ENCODE measurements around the gene ADAMTS17.

Gene ADAMTS17

DNA sequence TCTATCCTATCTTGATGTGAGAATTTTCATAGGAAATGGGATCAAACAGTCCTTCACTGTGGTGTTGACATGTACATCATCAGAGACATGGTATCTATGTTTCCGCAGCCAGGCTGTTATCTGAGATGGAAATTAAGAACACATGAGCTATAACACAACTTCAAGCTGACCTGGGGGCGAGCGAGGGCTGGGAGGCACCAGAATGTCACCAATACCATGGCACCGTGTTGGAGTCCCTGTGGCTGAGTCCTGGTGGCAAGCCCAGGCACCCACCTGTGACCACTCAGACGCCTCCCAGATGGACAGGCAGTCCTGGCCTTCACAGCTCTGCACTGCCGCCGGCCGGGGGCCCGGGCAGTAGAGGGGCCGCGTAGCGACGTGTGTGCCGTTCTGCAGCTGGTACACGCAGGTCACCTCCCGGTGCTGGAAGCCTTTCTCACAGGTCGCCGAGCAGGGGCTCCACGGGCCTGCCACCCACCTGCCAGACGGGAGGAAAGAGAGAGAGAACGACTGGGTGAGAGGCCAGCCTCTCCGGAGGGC lies 344.6 kb downstream of the ADAMTS17 start:
- TF ChIP-seq, protein P1, sequence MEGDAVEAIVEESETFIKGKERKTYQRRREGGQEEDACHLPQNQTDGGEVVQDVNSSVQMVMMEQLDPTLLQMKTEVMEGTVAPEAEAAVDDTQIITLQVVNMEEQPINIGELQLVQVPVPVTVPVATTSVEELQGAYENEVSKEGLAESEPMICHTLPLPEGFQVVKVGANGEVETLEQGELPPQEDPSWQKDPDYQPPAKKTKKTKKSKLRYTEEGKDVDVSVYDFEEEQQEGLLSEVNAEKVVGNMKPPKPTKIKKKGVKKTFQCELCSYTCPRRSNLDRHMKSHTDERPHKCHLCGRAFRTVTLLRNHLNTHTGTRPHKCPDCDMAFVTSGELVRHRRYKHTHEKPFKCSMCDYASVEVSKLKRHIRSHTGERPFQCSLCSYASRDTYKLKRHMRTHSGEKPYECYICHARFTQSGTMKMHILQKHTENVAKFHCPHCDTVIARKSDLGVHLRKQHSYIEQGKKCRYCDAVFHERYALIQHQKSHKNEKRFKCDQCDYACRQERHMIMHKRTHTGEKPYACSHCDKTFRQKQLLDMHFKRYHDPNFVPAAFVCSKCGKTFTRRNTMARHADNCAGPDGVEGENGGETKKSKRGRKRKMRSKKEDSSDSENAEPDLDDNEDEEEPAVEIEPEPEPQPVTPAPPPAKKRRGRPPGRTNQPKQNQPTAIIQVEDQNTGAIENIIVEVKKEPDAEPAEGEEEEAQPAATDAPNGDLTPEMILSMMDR (IDR thresholded peaks at IDR 0.05; ENCODE audit: borderline replicate concordance, control extremely low read depth, extremely low read depth, insufficient read depth, missing control alignments), result no peak
- in situ Hi-C loops (cut with MboI; ENCODE audit: low sequenced_read_pairs, unreplicated experiment), result no loop called here
- no peak for DNase-seq (ENCODE audit: low spot score)

DNA sequence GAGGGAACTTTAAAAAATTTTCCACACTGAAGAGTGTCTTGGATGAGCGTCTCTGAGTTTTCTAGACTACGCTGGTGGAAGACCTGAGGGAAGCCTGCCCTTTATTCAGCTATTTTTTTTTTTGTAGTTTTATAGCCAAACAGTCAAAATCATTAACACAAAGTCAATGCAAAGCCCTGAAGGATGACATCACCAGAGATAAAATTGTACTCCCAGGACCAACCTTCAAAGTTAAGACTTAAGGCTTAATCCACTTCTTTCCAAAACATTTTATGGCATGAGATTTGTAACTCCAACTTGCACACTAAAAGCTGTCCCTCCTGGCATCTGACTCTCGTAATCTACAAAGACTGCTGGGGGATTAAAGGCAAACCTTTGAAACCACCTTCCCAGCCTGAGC lies 345.1 kb downstream of the ADAMTS17 start:
- TF ChIP-seq, protein P1 (IDR thresholded peaks at IDR 0.05; ENCODE audit: borderline replicate concordance, control extremely low read depth, extremely low read depth, insufficient read depth, missing control alignments), result no peak
- in situ Hi-C loops (cut with MboI; ENCODE audit: low sequenced_read_pairs, unreplicated experiment), result no loop called here
- no peak for DNase-seq (ENCODE audit: low spot score)

DNA sequence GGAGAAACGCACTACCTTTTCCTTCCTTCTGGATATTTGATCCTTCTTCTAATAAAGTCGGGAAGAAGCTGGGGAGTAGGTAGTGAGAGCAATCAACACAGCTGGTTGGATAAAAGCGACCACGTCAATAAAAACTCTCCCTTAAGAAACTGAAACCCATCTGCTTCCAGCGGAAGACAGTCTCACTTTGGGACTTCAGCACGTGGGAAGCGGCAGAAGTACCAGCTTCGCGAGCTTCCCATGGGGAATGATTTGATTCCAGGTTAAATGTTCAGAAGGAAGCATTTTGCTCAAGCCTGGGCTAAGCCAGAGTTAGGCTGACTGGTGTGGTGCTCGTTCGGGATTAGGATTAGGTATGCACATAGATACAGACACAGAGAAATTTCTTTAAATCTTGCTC lies 346.2 kb downstream of the ADAMTS17 start:
- DNase-seq (ENCODE audit: low spot score), result no peak
- TF ChIP-seq, protein P1 (IDR thresholded peaks at IDR 0.05; ENCODE audit: borderline replicate concordance, control extremely low read depth, extremely low read depth, insufficient read depth, missing control alignments), result no peak
- in situ Hi-C loops (cut with MboI; ENCODE audit: low sequenced_read_pairs, unreplicated experiment), result no loop called here

DNA sequence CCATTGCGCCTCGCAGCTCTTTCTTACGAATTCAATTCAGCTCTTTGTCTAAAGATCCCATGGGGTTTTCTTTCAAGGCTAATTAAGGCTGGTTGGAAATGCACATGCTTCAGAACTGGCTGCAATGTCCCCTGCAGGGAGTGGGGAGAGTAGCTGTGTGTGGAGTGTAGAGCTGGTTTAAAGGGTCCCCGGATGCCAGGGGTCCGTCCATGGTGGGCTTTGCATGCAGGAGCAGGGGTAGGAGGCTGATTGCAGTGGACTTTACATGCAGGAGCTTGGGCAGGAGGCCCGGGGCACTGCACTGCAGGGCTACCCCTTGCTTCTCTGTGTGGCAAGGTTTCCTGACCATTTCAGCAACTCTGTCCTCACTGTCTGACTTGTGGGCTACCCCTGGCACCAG lies 346.9 kb downstream of the ADAMTS17 start:
- TF ChIP-seq, protein P1 (IDR thresholded peaks at IDR 0.05; ENCODE audit: borderline replicate concordance, control extremely low read depth, extremely low read depth, insufficient read depth, missing control alignments), result no peak
- DNase-seq (ENCODE audit: low spot score), result no peak
- in situ Hi-C loops (cut with MboI; ENCODE audit: low sequenced_read_pairs, unreplicated experiment), result no loop called here

DNA sequence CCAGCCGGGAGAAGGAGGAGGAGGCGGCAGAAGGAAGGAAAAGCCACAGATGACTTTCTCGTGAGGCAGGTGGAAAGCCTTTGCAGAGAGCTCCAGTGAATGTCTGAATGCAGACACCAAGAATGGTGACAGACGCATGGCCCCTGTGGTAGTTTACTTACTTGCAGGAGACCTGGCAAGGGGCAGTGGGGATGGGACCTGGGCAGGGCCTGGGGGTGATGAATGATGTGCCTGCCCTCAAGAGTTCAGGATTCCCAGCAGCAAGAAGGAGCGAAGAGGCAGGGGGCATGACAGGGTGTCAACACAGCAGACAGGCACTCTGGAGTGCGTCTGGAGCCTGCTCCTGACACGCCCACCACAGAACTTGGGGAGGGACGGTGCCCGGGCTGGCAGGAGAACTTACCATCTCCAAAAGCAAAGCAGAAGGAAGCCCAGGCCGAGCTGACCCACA lies 348.1 kb downstream of the ADAMTS17 start:
- TF ChIP-seq, protein P1 (IDR thresholded peaks at IDR 0.05; ENCODE audit: borderline replicate concordance, control extremely low read depth, extremely low read depth, insufficient read depth, missing control alignments), result no peak
- in situ Hi-C loops (cut with MboI; ENCODE audit: low sequenced_read_pairs, unreplicated experiment), result no loop called here
- DNase-seq (ENCODE audit: low spot score), result no peak

DNA sequence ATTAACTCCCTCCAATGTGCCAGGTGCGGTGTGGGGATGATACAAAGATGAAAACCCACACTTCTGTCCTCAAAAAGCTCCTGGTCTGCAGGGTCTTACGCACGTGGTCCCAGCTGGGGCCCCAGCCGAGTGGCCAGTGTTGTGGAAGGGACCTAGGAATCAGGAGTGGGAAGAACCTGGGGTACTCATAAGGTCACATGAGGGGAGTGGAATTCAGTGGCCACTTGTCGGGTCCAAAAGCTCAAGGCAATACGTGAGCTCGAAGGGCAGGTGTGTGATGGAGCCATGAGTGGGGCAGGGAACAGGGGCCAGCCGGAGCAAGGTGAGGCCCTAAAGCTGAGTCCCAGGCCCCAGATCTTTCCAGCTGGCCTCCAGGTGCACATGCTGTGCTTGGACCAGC lies 348.5 kb downstream of the ADAMTS17 start:
- no peak for DNase-seq (ENCODE audit: low spot score)
- TF ChIP-seq, protein P1 (IDR thresholded peaks at IDR 0.05; ENCODE audit: borderline replicate concordance, control extremely low read depth, extremely low read depth, insufficient read depth, missing control alignments), result no peak
- in situ Hi-C loops (cut with MboI; ENCODE audit: low sequenced_read_pairs, unreplicated experiment), result no loop called here

Data from GM13976 (cell line).